ENCODE results near the gene COL4A2.

Gene COL4A2

DNA sequence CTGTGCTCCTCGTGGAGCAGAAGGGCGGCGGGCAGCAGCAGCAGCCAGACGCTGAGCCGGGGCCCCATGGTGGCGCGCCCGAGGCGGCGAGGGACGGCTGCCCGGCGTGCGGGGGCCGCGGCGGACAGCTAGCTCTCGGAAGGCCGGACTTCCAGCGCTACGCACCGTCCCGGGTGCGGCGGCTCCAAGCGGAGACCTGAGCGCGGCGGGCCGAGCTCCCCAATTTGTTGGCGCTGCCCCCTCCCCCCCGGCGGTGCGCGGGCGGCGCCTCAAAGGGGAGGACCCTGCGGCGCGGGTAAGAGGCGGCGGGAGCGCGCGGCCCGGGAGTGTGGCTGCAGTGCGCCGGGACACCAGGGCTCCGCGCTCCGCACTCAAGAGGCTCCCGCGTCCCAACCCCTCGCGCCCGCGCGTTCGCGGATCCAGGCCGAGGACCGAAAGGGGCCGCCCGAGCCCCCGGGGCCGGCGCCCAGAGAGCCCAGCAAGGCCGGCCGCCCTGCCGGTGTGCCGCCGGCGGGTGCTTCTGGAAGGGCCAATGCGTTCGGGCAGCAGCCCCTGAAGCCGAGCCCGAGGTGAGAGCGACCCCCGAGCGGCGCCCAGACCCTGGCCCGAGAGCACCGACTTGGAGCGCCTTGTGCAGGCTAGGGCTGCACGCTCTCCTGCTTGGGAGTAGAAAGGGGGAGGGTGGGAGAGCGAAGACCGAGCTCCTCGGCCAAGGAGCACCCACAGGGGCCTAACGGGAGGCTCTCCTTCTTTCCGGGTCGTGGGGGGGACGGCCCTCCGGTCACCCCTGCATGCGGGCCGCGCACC lies at the start of gene COL4A2, which contains the start of gene COL4A1:
Gene COL4A2, plus strand, starts transcription at position 325 of the 807 bp plus-strand sequence. CDS start 620 bp downstream, outside the sequence.
Gene COL4A1, minus strand, starts transcription at position 198 of the 807 bp plus-strand sequence. Its CDS starts 130 bp downstream, at position 68.
- Histone ChIP-seq H3K4me3 (ENCODE audit: low read depth in 1 of 2, low read length in 2 of 2) (peak within 1 kb of the TSS; percentile 88 to 95), H3K4me1 (ENCODE audit: insufficient read depth, low read length) (peaks cover 55% of the 10 kb centered on the region), H3K27me3 (ENCODE audit: control insufficient read depth in 1 of 2, insufficient read depth in 2 of 2, low read length in 2 of 2) (no peaks in the 10 kb centered on the region), H3K9me3 (ENCODE audit: low read length) (no peaks in the 10 kb centered on the region), H3K36me3 (ENCODE audit: insufficient read depth, low read length) (peaks cover 15% of the 10 kb centered on the region), H3K9ac (ENCODE audit: low read length) (peak within 1 kb of the TSS; percentile 84), H3K27ac (ENCODE audit: low read depth, low read length) (peak within 1 kb of the TSS; percentile 96)

DNA sequence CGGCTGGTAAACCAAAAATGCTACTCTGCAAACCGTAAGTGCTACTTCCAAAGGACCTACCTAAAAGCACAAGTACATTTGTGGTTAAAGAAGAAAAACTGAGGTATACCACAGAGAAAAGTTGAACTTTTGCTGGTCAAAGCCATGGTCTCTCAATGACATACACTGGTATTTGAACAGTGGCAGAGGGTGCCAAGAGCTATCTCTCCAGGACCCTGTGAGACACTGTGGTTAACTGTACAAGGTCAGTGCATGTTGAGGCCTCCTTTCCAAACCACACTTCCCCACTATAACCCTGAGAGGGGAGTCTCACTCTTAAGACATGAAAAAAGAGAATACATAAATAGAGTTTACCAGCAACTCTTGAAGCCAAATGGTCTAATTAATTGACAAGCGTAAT lies 49.7 kb upstream of the COL4A2 start:
- Histone ChIP-seq H3K36me3 (ENCODE audit: insufficient read depth, low read length) (no peaks in the 10 kb centered on the region), H3K9ac (ENCODE audit: low read length) (no peak overlapping the region), H3K27me3 (ENCODE audit: control insufficient read depth in 1 of 2, insufficient read depth in 2 of 2, low read length in 2 of 2) (no peaks in the 10 kb centered on the region), H3K4me1 (ENCODE audit: insufficient read depth, low read length) (peaks cover 59% of the 10 kb centered on the region), H3K27ac (ENCODE audit: low read depth, low read length) (peak overlapping the region; percentile 68), H3K4me3 (ENCODE audit: low read depth in 1 of 2, low read length in 2 of 2) (no peak overlapping the region), H3K9me3 (ENCODE audit: low read length) (no peaks in the 10 kb centered on the region)

DNA sequence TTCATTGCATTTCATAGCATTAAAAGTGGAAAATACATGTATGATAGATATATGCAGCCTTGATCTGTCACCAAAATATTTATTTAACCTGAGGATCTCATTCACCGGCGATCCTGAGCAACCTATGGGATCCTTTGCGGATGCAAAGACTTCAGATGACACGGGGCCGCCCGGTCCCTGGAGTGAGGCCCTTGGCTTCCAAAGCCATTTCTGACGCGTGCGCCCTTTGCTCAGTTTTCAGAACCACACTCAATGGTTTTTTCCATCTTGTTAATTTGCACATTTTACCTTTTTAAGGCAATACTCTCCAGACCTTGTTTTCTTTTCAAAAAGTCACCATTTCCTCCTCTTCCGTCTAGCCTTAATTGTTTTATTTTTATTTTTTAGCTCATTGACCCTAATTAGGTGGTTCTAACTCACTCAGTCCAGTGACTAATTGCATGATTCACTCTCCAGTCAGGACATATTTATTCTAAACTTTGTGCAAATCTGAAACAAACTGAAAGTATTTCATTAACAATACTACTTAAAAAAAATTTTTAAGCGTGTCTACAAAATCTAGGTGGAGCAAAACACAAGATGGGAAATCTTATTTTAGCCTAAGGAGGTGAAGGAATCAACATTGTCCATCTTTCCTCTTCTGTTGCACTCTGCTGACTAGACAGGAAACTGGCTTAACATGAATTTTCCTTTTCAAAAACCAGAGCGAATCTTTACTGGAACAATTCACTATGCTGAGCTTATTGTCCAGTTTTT lies 48.0 kb upstream of the COL4A2 start:
- H3K9ac ChIP-seq (ENCODE audit: low read length) = no peak overlapping the region
- no peak overlapping the region for H3K27ac ChIP-seq (ENCODE audit: low read depth, low read length)
- H3K4me1 ChIP-seq (ENCODE audit: insufficient read depth, low read length) = peaks cover 72% of the 10 kb centered on the region
- no peak overlapping the region for H3K4me3 ChIP-seq (ENCODE audit: low read depth in 1 of 2, low read length in 2 of 2)
- no peaks in the 10 kb centered on the region for H3K9me3 ChIP-seq (ENCODE audit: low read length)
- no peaks in the 10 kb centered on the region for H3K27me3 ChIP-seq (ENCODE audit: control insufficient read depth in 1 of 2, insufficient read depth in 2 of 2, low read length in 2 of 2)
- H3K36me3 ChIP-seq (ENCODE audit: insufficient read depth, low read length) = no peaks in the 10 kb centered on the region

DNA sequence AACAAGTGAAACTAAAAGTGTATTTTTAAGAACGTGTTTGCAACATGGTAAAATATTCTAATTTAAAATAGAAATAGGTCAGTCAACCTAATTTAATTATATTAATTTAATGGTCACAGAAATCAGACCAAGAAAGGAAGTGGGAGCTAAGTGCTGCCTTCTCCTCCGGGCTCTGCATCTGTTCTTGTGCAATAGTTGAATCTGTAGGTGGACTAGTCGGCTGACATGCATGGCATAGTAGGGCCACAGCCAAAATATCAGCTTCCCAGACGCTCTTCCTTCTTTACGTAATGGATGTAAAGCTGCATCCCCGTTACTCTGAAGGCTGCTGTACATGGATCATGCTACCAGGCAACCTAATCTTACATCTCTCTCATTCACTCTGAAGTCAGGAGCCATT lies 47.4 kb upstream of the COL4A2 start:
- Histone ChIP-seq H3K9me3 (ENCODE audit: low read length) (no peaks in the 10 kb centered on the region), H3K4me1 (ENCODE audit: insufficient read depth, low read length) (peaks cover 74% of the 10 kb centered on the region), H3K27ac (ENCODE audit: low read depth, low read length) (no peak overlapping the region), H3K27me3 (ENCODE audit: control insufficient read depth in 1 of 2, insufficient read depth in 2 of 2, low read length in 2 of 2) (no peaks in the 10 kb centered on the region), H3K4me3 (ENCODE audit: low read depth in 1 of 2, low read length in 2 of 2) (no peak overlapping the region), H3K36me3 (ENCODE audit: insufficient read depth, low read length) (no peaks in the 10 kb centered on the region), H3K9ac (ENCODE audit: low read length) (no peak overlapping the region)

DNA sequence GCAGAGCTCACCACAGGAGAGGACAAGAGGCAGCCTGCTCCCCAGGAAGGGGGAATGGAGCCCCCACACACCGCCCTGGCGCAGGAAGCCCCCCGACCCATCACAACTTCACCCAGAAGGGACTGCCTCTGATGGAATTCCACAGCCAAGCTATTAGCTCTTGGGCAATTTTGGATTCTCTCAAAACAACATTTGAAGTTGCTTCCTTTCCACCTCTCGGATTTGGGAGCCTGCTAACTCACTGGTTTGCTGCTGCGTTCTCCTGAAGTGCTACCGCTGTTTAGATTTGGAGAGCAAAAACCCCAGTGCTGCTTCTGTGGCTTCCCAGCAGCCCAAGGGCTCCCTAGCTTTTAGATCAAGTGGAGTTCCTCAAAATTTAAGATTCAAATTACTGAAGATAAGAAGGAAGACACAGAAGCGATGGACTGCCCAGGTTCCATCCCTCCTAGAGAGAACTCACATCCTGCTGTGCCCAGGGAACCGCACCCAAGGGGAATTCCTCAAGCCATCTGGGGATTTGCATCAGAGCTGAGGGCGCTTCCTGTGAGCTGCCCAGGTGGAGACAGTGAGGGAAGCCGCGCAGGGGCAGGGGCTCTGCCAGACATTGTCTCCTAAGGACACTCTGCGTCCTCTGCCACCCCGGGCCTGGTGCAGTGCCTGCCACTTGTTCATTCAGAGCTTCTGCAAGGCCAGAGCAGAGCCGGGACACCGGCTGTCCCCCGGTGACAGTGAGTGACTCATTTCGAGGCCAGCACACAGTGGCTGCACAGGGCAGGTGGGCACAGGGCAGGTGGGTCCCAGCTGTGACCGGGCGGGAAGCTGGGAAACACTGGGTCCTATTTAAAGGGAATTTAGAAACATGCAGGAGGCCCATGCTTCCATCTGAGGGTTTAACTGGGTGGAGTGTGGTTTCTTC lies 45.7 kb upstream of the COL4A2 start:
- H3K9ac ChIP-seq (ENCODE audit: low read length) = no peak overlapping the region
- peaks cover 78% of the 10 kb centered on the region for H3K4me1 ChIP-seq (ENCODE audit: insufficient read depth, low read length)
- no peaks in the 10 kb centered on the region for H3K36me3 ChIP-seq (ENCODE audit: insufficient read depth, low read length)
- H3K27ac ChIP-seq (ENCODE audit: low read depth, low read length) = peak overlapping the region; percentile 56
- no peaks in the 10 kb centered on the region for H3K27me3 ChIP-seq (ENCODE audit: control insufficient read depth in 1 of 2, insufficient read depth in 2 of 2, low read length in 2 of 2)
- H3K9me3 ChIP-seq (ENCODE audit: low read length) = no peaks in the 10 kb centered on the region
- no peak overlapping the region for H3K4me3 ChIP-seq (ENCODE audit: low read depth in 1 of 2, low read length in 2 of 2)

DNA sequence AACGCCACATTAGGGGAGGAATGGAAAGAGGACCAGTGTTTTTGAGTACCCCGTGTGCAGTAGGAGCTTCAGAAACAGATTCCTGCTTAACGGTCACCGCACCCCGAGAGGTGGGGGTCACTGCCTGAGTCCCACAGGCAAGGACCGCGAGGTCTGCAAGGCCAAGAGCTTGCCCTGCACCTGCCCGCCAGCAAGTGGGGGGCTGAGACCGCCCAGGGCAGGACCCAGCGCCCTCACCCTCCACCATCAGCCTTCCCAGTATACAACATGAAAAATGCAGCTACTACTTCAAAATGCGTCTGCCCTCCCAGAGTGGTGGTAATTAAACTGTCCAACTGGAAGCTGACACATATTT lies 45.0 kb upstream of the COL4A2 start:
- Histone ChIP-seq H3K9ac (ENCODE audit: low read length) (no peak overlapping the region), H3K4me1 (ENCODE audit: insufficient read depth, low read length) (peaks cover 81% of the 10 kb centered on the region), H3K36me3 (ENCODE audit: insufficient read depth, low read length) (no peaks in the 10 kb centered on the region), H3K27ac (ENCODE audit: low read depth, low read length) (peak overlapping the region; percentile 56), H3K9me3 (ENCODE audit: low read length) (no peaks in the 10 kb centered on the region), H3K4me3 (ENCODE audit: low read depth in 1 of 2, low read length in 2 of 2) (no peak overlapping the region), H3K27me3 (ENCODE audit: control insufficient read depth in 1 of 2, insufficient read depth in 2 of 2, low read length in 2 of 2) (no peaks in the 10 kb centered on the region)

DNA sequence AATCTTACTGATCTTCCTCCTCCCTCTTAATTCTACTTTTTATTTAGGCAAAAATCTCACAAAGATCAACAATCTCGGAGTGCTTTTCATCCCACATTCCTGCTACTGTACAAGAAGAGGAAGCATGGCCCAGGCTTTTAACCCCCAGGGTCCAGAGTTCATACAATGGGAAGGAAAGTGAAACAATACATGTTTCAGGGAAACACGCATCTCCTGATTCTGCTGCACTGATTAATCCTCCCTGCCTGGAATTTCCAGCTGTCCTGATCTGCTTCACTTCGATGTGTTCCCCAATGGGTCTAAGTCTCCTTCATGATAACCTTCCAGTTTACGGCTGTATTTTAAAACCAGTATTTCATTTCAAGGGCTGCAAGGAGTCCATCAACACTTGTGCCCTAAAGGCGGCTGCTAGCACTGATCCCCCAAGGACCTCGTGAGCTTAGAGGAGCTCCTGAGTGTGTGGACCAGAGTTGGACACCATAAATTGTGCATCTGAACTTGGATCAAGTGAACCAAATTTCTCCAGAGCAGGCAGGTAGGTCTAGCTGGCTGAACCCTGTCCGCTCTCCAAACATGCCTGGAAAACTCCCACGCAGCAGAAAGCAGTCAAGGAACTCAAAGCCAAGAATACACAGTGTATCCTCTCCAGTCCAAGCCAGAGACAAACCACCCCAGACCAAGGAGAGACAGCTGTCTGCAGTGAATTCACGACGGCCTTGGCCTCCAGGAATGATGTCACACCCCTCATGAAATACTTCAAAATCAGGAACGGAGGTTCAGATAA lies 44.4 kb upstream of the COL4A2 start:
- Histone ChIP-seq H3K4me3 (ENCODE audit: low read depth in 1 of 2, low read length in 2 of 2) (no peak overlapping the region), H3K36me3 (ENCODE audit: insufficient read depth, low read length) (no peaks in the 10 kb centered on the region), H3K4me1 (ENCODE audit: insufficient read depth, low read length) (peaks cover 78% of the 10 kb centered on the region), H3K9ac (ENCODE audit: low read length) (no peak overlapping the region), H3K27ac (ENCODE audit: low read depth, low read length) (peak overlapping the region; percentile 83), H3K27me3 (ENCODE audit: control insufficient read depth in 1 of 2, insufficient read depth in 2 of 2, low read length in 2 of 2) (no peaks in the 10 kb centered on the region), H3K9me3 (ENCODE audit: low read length) (no peaks in the 10 kb centered on the region)

DNA sequence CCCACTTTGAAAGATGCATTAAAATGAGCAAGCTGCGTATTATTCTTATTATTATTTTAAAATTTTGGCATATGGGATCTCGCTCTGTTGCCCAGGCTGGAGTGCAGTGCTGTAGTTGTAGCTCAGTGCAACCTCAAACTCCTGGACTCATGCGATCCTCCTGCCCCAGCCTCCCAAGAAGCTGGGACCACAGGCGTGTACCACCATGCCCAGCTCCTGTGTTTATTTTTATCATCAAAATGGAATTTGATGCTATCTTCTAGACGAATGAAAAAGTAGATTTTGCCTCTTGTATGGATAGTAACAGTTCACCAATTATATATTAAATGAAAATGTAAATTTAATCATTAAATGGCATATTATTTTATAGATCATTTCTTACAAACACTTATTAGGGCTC lies 43.7 kb upstream of the COL4A2 start:
- no peaks in the 10 kb centered on the region for H3K36me3 ChIP-seq (ENCODE audit: insufficient read depth, low read length)
- H3K27ac ChIP-seq (ENCODE audit: low read depth, low read length) = peak overlapping the region; percentile 83
- no peak overlapping the region for H3K9ac ChIP-seq (ENCODE audit: low read length)
- peaks cover 83% of the 10 kb centered on the region for H3K4me1 ChIP-seq (ENCODE audit: insufficient read depth, low read length)
- no peaks in the 10 kb centered on the region for H3K27me3 ChIP-seq (ENCODE audit: control insufficient read depth in 1 of 2, insufficient read depth in 2 of 2, low read length in 2 of 2)
- no peak overlapping the region for H3K4me3 ChIP-seq (ENCODE audit: low read depth in 1 of 2, low read length in 2 of 2)
- no peaks in the 10 kb centered on the region for H3K9me3 ChIP-seq (ENCODE audit: low read length)

DNA sequence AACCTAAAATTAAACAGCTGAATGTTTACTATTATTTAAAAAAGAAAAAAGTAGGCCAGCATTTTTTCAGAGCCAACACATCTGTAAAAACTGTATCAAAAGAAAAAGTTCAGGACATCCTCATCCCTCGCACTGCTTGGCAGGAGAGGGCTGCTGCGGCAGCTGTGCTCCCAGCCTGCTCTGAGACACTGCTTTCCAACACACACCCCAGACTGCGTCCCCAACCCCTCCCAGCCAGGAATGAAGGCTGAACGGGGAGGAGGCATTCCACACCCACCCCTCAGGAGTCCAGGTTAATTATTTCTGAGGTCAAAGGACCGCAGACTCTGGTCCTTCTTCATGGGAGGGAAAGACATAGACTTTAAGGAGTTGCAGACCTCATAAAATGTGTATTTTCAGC lies 43.2 kb upstream of the COL4A2 start:
- H3K27ac ChIP-seq (ENCODE audit: low read depth, low read length) = peak overlapping the region; percentile 83

DNA sequence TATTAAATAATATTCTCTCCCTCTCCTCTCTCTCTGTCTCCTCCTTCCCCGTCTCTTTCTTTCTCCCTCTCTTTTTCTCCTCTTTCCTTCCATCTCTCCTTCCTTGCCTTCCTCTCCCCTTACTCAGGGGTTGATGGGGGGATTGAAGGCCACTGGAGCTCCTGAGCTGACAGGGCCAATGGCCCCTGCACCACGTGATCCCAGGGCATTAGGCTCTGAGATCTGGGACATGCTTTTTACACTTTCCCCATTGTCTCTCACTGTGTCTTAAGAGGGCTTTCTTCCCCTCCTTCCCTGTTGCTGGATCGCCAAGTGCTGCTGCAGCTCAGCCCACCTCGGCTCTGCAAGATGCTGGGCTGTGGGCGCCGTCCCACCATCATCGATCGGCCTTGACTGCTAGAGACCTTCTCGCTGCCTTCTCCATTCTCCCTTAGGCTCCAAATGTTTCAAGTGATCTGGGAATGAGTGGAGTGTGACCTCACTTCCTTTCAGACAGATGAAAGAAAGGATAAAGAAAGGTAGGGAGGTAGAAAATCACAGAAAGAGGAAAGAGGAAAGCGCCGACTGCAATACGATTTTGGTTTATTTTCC lies 42.3 kb upstream of the COL4A2 start:
- no peaks in the 10 kb centered on the region for H3K9me3 ChIP-seq (ENCODE audit: low read length)
- H3K9ac ChIP-seq (ENCODE audit: low read length) = no peak overlapping the region
- no peak overlapping the region for H3K4me3 ChIP-seq (ENCODE audit: low read depth in 1 of 2, low read length in 2 of 2)
- H3K4me1 ChIP-seq (ENCODE audit: insufficient read depth, low read length) = peaks cover 86% of the 10 kb centered on the region
- H3K27me3 ChIP-seq (ENCODE audit: control insufficient read depth in 1 of 2, insufficient read depth in 2 of 2, low read length in 2 of 2) = no peaks in the 10 kb centered on the region
- H3K36me3 ChIP-seq (ENCODE audit: insufficient read depth, low read length) = no peaks in the 10 kb centered on the region
- peak overlapping the region; percentile 83 for H3K27ac ChIP-seq (ENCODE audit: low read depth, low read length)

More for the DNA sequence above, 43.2 kb upstream of the COL4A2 start:
- Histone ChIP-seq H3K9me3 (ENCODE audit: low read length) (no peaks in the 10 kb centered on the region), H3K4me3 (ENCODE audit: low read depth in 1 of 2, low read length in 2 of 2) (no peak overlapping the region), H3K36me3 (ENCODE audit: insufficient read depth, low read length) (no peaks in the 10 kb centered on the region), H3K4me1 (ENCODE audit: insufficient read depth, low read length) (peaks cover 86% of the 10 kb centered on the region), H3K27me3 (ENCODE audit: control insufficient read depth in 1 of 2, insufficient read depth in 2 of 2, low read length in 2 of 2) (no peaks in the 10 kb centered on the region), H3K9ac (ENCODE audit: low read length) (no peak overlapping the region)
